Small intestine (tissue), 7 donors: ENCODE results near the gene HYAL1. TPM values are rescaled to one million over a fixed set of nuclear protein-coding genes. Genes with fewer than 3 reads are reported as not detected.
A peak's percentile ranks its signal among the peaks of the same experiment; 100 is the strongest.
"Not testable (repeated sequence)": the region's sequence is repeated elsewhere in the genome, so short reads cannot be mapped to it uniquely, and the experiment has no call there.

ENCODE experiments used
- DNase-seq, 2 donors: peaks; one replicate each; pipeline versions ENCODE4 v3.0.0 to v3.0.0-alpha.2; 2013
- FAIRE-seq: peaks from 2 replicates; lab custom pipeline; 2012; peaks lifted over from hg19 to GRCh38; lab: Jason Lieb, UNC
- H3K27ac ChIP-seq, 3 donors: one replicate each; pipeline ENCODE4 v1.5.1; 2013; ENCODE audit warnings: low read length in 2 of 3, mild to moderate bottlenecking in 2 of 3, control low read depth in 1 of 3, inconsistent platforms in 1 of 3, low read depth in 1 of 3, moderate library complexity in 1 of 3
- H3K27me3 ChIP-seq, 3 donors: one replicate each; pipeline ENCODE4 v1.6.1; 2013; ENCODE audit warnings: low read length in 3 of 3, inconsistent platforms in 1 of 3; ENCODE audit not compliant: control insufficient read depth in 3 of 3, insufficient read depth in 3 of 3
- H3K36me3 ChIP-seq, 3 donors: one replicate each; pipeline ENCODE4 v1.6.1; 2013; ENCODE audit warnings: low read length in 3 of 3, inconsistent platforms in 1 of 3, low read depth in 1 of 3, mild to moderate bottlenecking in 1 of 3, moderate library complexity in 1 of 3; ENCODE audit not compliant: control insufficient read depth in 3 of 3, insufficient read depth in 2 of 3
- H3K4me1 ChIP-seq, 3 donors: one replicate each; pipeline ENCODE4 v1.6.1; 2013; ENCODE audit warnings: low read length in 2 of 3, inconsistent platforms in 1 of 3, low read depth in 1 of 3, mild to moderate bottlenecking in 1 of 3, moderate library complexity in 1 of 3; ENCODE audit not compliant: control insufficient read depth in 3 of 3, insufficient read depth in 2 of 3
- H3K4me3 ChIP-seq, 3 donors: one replicate each; pipeline ENCODE4 v1.5.1; 2013; ENCODE audit warnings: low read length in 3 of 3, control low read depth in 1 of 3, inconsistent platforms in 1 of 3, low read depth in 1 of 3, mild to moderate bottlenecking in 1 of 3, moderate library complexity in 1 of 3
- H3K9me3 ChIP-seq, 2 donors: one replicate each; pipeline ENCODE4 v1.6.1; 2013; ENCODE audit warnings: low read depth in 1 of 2, low read length in 1 of 2; ENCODE audit not compliant: control insufficient read depth in 2 of 2, insufficient read depth in 1 of 2
- WGBS, 3 donors: extraction: QIAGEN DNeasy Blood & Tissue Kit; methylation state at CpG; one replicate each; pipeline ENCODE4 v1.1.7; 2013; 5-methylcytosine and 5-hydroxymethylcytosine counted together
- polyA plus RNA-seq, 4 donors: library from polyadenylated mRNA; stranded (reverse) in 3 of 4; unstranded in 1 of 4; fragments of 200-250 nt in 3 of 4; fragments of 120-200 nt in 1 of 4; gene quantifications; one replicate each; pipeline versions ENCODE4 v1.2.1 to v1.2.3, GENCODE V29; 2013
- donor health status: healthy with polysubstance abuse.
- donor health status: control.
- donor health status: control.
- donor health status: Bipolar disorder and iron deficiency.
- donor health status: healthy.

Gene HYAL1
- polyA plus RNA-seq, 4 donors = 1.1 to 11.1 (median 3.7) TPM

DNA sequence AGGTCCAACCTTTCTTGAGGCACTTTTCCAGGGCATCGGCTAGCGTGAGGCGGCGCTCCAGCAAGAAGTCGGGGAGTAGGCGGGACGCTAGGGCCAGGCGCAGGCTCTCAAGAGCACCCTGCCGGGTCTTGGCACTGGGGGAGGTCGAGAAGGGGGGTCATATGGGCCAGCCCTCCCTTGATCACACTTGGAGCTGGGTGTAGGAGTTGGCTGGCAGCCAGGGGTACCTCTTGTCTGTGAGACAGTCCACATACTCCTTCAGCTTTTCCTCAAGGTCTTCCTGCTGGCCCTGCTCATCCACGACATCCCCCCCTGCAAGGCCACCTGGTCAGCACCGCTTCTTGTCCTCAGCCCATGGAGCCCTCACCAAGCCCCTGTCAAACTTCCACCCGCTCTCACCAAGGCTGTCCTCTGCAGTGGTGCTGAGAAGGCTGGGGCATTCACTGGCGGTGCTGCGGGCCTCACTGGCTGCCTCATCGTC lies 13.2 kb downstream of the HYAL1 start:
- Histone ChIP-seq H3K27ac (peak overlapping the region in 2 of 3 donors; percentile 6 to 50), H3K36me3 (peaks cover 3 to 51% (median 8%) of the 10 kb centered on the region in 3 donors), H3K4me3 (no peak overlapping the region), H3K9me3 (no peaks in the 10 kb centered on the region), H3K4me1 (peaks cover 0 to 24% (median 0%) of the 10 kb centered on the region in 3 donors), H3K27me3 (no peaks in the 10 kb centered on the region)
- 80 to 91% (median 86%) methylated on average over 16 of the region's 16 CpGs for WGBS, 3 donors
- no peak for DNase-seq
- FAIRE-seq = no peak

DNA sequence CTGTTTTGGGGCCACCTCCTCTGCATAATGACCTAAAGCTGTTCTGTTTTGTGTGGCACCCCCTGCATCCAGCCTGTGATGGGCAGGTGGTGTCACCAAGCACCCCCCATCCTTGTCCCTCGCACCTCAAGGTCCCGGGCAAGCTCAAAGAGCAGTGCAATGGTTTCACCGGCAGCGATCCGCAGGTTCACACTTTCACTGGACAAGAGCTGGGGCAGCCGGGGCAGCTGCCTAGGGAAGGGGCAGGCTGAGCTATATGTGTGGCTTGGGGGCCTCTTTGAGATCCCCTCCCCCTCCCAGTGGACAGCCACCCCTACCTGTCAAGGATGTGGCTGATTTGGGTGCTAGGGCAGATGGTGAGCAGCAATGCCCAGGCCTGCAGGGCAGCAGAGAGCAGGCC lies 14.2 kb downstream of the HYAL1 start:
- DNase-seq (no peak), FAIRE-seq (no peak)
- Histone ChIP-seq H3K27me3 (no peaks in the 10 kb centered on the region), H3K4me1 (peaks cover 0 to 24% (median 0%) of the 10 kb centered on the region in 3 donors), H3K9me3 (no peaks in the 10 kb centered on the region), H3K4me3 (no peak overlapping the region), H3K36me3 (peaks cover 3 to 51% (median 8%) of the 10 kb centered on the region in 3 donors), H3K27ac (no peak overlapping the region)
- 86 to 95% (median 95%) methylated on average over 6 of the region's 6 CpGs for WGBS, 3 donors

DNA sequence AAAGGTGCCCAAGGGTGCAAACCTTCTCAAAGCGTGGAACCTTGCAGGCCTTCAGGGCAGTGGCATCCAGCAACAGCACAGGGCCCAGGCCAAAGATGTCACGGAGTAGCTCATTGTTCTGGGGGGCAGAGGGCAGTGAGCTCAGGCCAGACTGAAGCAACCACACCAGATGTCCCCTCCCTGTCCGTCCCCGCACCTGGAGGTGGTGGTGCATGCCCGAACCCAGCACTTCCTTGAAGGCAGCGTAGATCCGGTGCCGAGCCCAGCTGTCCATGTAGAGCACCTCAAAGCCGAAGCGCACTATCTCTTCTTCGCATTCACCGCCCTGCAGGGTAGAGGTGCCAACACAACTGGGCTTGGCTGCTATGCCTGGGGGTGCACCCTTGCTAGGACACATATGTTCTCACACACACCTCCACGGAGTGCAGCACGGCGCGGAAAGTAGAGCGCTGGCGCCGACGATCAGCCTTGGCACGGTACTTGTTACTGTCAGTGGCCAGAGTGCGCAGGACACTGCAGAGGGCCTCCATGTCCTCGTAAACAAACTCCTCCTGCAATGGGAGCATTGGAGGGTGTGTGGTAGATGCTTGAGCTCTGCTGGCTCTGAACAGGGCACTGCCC lies 14.9 kb downstream of the HYAL1 start:
- no peak for DNase-seq
- no peaks in the 10 kb centered on the region for H3K27me3 ChIP-seq

DNA sequence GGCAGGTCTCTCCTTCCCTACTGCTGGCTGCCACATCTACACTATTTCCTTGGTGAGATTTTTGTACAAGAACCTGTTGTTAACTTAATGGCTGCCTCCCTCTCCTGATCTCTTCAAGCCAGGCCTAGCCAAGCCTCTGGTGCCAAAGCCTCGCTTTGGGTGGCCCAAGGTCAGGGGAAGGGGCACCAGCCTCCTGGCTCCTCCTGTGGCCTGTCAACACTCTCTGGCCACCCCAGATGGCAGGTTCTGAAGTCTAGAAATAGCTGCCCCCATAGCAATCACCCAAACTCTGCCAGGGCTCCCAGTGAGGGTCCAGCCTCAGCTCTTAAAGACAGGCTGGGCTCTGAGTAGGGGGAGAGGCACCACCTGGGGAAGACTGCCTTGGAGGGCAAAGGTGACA lies 16.1 kb downstream of the HYAL1 start:
- H3K9me3 ChIP-seq = no peaks in the 10 kb centered on the region

More for the DNA sequence above, 14.9 kb downstream of the HYAL1 start:
- no peak for FAIRE-seq
- Histone ChIP-seq H3K4me1 (peaks cover 0 to 24% (median 0%) of the 10 kb centered on the region in 3 donors), H3K9me3 (no peaks in the 10 kb centered on the region), H3K36me3 (peaks cover 3 to 51% (median 8%) of the 10 kb centered on the region in 3 donors), H3K4me3 (no peak overlapping the region), H3K27ac (no peak overlapping the region)
- 93 to 95% (median 93%) methylated on average over 22 to 23 of the region's 23 CpGs for WGBS, 3 donors

DNA sequence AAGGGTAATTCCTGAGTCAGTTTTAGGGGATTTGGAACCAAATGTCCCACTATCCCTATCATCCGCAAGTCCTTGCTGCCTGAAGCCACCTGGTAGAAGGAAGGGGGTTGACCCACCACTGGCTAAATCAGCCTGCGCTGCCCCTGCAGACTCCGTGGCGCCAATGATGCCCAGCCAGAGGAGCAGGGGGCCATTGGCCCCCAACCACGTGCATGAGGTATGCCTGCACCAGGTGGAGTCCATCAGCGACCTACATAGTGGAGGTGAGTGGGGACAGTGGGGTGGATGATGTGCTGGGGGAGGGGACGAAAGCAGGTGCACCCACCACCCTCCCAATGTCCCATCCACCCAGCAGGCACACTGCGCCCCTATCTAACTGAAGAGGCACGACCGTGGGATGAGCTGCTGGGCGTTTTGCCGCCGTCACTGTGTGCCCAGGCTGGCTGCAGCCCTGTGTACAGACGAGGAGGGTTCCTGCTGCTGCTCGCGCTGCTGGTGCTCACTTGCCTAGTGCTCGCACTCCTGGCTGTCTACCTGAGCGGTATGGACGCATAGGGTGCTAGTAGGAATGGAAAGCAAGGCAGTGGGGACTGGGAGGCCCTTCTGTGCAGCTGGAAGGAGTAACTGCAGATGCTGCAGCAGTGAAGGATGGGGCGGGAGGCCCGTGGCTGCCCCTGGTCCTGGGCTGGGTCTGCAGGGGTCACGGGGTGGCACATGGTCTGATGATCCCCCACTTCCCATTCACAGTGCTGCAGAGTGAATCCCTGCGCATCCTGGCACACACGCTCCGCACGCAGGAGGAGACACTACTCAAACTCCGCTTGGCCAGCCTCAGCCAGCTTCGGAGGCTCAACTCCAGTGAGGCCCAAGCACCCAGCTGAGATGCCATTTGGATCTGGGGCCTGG lies 16.8 kb downstream of the HYAL1 start:
- Histone ChIP-seq H3K9me3 (no peaks in the 10 kb centered on the region), H3K36me3 (peaks cover 3 to 50% (median 8%) of the 10 kb centered on the region in 3 donors), H3K4me1 (peaks cover 0 to 13% (median 0%) of the 10 kb centered on the region in 3 donors), H3K4me3 (no peak overlapping the region), H3K27ac (no peak overlapping the region), H3K27me3 (peaks cover 0 to 3% (median 0%) of the 10 kb centered on the region in 3 donors)
- FAIRE-seq (no peak), DNase-seq (no peak)
- WGBS, 3 donors = 86 to 88% (median 87%) methylated on average over 27 to 28 of the region's 28 CpGs

More for the DNA sequence above, 16.1 kb downstream of the HYAL1 start:
- no peak for DNase-seq
- FAIRE-seq = no peak
- peaks cover 3 to 51% (median 8%) of the 10 kb centered on the region in 3 donors for H3K36me3 ChIP-seq
- peaks cover 0 to 15% (median 0%) of the 10 kb centered on the region in 3 donors for H3K4me1 ChIP-seq
- 83 to 92% (median 90%) methylated on average over 1 of the region's 1 CpG for WGBS, 3 donors
- H3K27ac ChIP-seq = no peak overlapping the region
- no peak overlapping the region for H3K4me3 ChIP-seq
- peaks cover 0 to 3% (median 0%) of the 10 kb centered on the region in 3 donors for H3K27me3 ChIP-seq

DNA sequence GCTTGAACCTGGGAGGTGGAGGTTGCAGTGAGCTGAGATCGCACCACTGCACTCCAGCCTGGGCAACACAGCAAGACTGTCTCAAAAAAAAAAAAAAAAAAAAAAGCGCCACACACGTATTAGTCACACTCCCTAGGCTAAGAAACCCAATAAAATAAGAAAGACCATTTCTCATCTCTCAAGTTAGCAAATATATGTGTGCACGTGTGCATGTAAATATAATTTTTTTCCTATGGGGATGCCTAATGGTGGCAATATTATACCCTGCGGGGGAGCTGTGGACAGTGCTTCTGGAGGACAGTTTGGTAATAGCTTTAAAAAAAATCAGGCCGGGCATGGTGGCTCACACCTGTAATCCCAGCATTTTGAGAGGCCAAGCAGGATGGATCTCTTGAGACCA lies 19.3 kb downstream of the HYAL1 start:
- not testable (repeated sequence) for DNase-seq, H3K9me3 ChIP-seq, H3K27ac ChIP-seq, FAIRE-seq, H3K4me3 ChIP-seq, H3K4me1 ChIP-seq, H3K27me3 ChIP-seq
- peaks cover 3 to 30% (median 8%) of the 10 kb centered on the region in 3 donors for H3K36me3 ChIP-seq
- 74 to 86% (median 85%) methylated on average over 6 of the region's 6 CpGs for WGBS, 3 donors

DNA sequence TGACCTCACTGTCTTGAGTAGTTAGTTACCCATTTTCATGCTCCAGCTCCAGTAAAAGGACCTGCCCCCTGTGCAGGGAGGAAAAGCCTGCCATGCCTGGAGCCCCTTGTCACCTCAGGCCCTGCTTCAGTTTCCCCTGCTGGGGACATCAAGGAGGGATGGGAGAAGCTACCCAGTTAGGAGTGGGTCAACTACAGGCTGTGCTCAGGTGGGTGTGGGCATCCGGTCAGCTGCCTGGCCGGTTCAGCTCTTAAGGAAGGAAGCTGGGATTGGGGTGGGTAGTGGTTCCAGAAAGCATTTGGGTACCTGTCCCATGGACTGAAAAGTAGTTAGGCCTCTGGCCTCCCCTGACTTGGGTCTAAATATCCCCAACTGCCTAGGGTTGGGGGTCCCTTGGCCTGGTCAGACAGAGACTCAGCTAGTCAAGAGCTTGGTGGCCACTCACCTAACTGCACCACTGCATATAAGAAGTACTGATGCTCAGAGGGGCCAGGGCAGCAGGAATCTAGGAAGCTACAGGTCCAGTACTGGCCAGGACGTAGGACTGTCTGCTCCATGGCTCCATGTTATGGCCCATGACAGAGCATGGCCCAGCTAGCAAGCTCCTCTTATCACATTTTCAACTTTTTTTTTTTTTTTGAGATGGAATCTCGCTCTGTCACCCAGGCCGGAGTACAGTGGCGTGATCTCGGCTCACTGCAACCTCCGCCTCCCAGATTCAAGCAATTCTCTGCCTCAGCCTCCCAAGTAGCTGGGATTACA lies 23.9 kb downstream of the HYAL1 start:
- 87 to 95% (median 92%) methylated on average over 8 of the region's 8 CpGs for WGBS, 3 donors
- no peaks in the 10 kb centered on the region for H3K9me3 ChIP-seq
- peaks cover 3 to 44% (median 9%) of the 10 kb centered on the region in 3 donors for H3K36me3 ChIP-seq
- no peak for DNase-seq
- no peak for FAIRE-seq
- no peak overlapping the region for H3K4me3 ChIP-seq
- H3K4me1 ChIP-seq = peaks cover 0 to 5% (median 0%) of the 10 kb centered on the region in 3 donors
- H3K27me3 ChIP-seq = peaks cover 0 to 17% (median 4%) of the 10 kb centered on the region in 3 donors
- H3K27ac ChIP-seq = no peak overlapping the region

DNA sequence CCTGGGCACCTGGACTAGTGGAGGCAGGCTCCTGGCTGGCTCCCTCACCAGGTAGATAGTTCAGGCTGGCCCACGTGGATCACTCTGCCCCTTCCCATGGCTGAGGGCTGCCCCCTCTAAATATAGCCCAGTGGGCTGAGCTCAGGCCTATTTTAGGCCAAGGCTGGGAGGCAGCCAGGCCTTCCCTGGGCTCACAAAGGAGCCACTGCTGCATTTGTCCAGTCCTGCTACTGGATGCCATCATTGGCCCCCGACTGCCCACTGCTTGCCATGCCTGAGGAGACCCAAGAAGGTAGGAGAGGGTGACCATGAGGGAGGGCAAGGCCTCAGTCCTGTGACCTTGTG lies 24.5 kb downstream of the HYAL1 start, which contains the start of gene LSMEM2:
TSS of gene LSMEM2 (plus strand) at position 208 of the 345 bp plus-strand sequence. CDS start at position 235, 27 bp downstream.
- WGBS, 3 donors = 60 to 80% (median 61%) methylated on average over 2 of the region's 2 CpGs
- Histone ChIP-seq H3K27ac (no peak within 1 kb of the TSS), H3K27me3 (peaks cover 0 to 23% (median 5%) of the 10 kb centered on the region in 3 donors), H3K4me3 (no peak within 1 kb of the TSS), H3K4me1 (peaks cover 0 to 11% (median 0%) of the 10 kb centered on the region in 3 donors), H3K9me3 (no peaks in the 10 kb centered on the region), H3K36me3 (peaks cover 3 to 50% (median 9%) of the 10 kb centered on the region in 3 donors)
- DNase-seq (no peak), FAIRE-seq (no peak)
